CD4-positive, alpha-beta T cell treated with Interleukin-17A for 1 hour (primary cell): ENCODE measurements around the gene CSK.

Experiments
- DNase-seq: peaks from one replicate; pipeline ENCODE4 v3.0.0-alpha.2; 2020

Gene CSK

GRCh38 chr15:74828835-74829234 lies 47.0 kb downstream of the CSK start:
- DNase-seq = no peak

- DNase-seq = no peak
Measured at GRCh38 chr15:74829486-74829885, 47.6 kb downstream of the CSK start.

GRCh38 chr15:74829991-74830390 lies 48.1 kb downstream of the CSK start:
- DNase-seq = no peak

GRCh38 chr15:74830868-74831267 lies 49.0 kb downstream of the CSK start:
- DNase-seq = no peak

GRCh38 chr15:74831813-74832495 lies 50.1 kb downstream of the CSK start:
- no peak for DNase-seq

- no peak for DNase-seq
Measured at GRCh38 chr15:74832826-74833225, 50.9 kb downstream of the CSK start.

GRCh38 chr15:74833376-74834107 lies 51.7 kb downstream of the CSK start:
- no peak for DNase-seq

- peak; percentile 42 for DNase-seq
Measured at GRCh38 chr15:74835312-74835823, 53.5 kb downstream of the CSK start.

- no peak for DNase-seq
Measured at GRCh38 chr15:74836846-74837245, 55.0 kb downstream of the CSK start.

- DNase-seq = no peak
Measured at GRCh38 chr15:74837482-74838136, 55.7 kb downstream of the CSK start.

GRCh38 chr15:74838137-74838516 lies 56.2 kb downstream of the CSK start:
- no peak for DNase-seq

- DNase-seq = no peak
Measured at GRCh38 chr15:74838746-74839525, 57.1 kb downstream of the CSK start.

GRCh38 chr15:74839526-74840395 lies 57.9 kb downstream of the CSK start:
- DNase-seq = no peak

- no peak for DNase-seq
Measured at GRCh38 chr15:74840851-74841775, 59.2 kb downstream of the CSK start.

- DNase-seq = no peak
Measured at GRCh38 chr15:74841891-74842373, 60.1 kb downstream of the CSK start.

- DNase-seq = peak; percentile 92
Measured at GRCh38 chr15:74842581-74843444, 60.9 kb downstream of the CSK start, which contains the start of gene ULK3. ULK3 (minus strand) TSS chr15:74843156; CDS start chr15:74843105, 51 bp downstream.

GRCh38 chr15:74843445-74843828 lies 61.6 kb downstream of the CSK start:
- no peak for DNase-seq

- DNase-seq = no peak
Measured at GRCh38 chr15:74843891-74844299, 62.0 kb downstream of the CSK start.
